Measurements from ENCODE around the gene SLC22A7. TPM values are rescaled to one million over a fixed set of nuclear protein-coding genes. Genes with fewer than 3 reads are reported as not detected.

Gene SLC22A7
- total RNA-seq, 2 donors from 2014 or later = not detected

GRCh38 chr6:43263314-43264178 lies 34.5 kb upstream of the SLC22A7 start:
- DNase-seq (ENCODE audit: low spot score) = peak; percentile 93
- intact Hi-C loops (cut with DNase I) = loop anchor here (2.0 to 10.0 kb wide), 3 partner anchors 71 to 244 kb away; no protein-coding TSS in a partner anchor

GRCh38 chr6:43264599-43265145 lies 33.4 kb upstream of the SLC22A7 start:
- DNase-seq (ENCODE audit: low spot score) = no peak
- intact Hi-C loops (cut with DNase I) = loop anchor here in 1 of 2 donors (5.0 to 10.0 kb wide), 2 partner anchors 70 to 243 kb away; no protein-coding TSS in a partner anchor

GRCh38 chr6:43265564-43265963 lies 32.5 kb upstream of the SLC22A7 start:
- no peak for DNase-seq (ENCODE audit: low spot score)
- intact Hi-C loops (cut with DNase I) = loop anchor here in 1 of 2 donors (10.0 kb wide), 1 partner anchor 69 kb away; no protein-coding TSS in a partner anchor

GRCh38 chr6:43267619-43268354 lies 30.3 kb upstream of the SLC22A7 start:
- no peak for DNase-seq (ENCODE audit: low spot score)
- intact Hi-C loops (cut with DNase I) = loop anchor here in 1 of 2 donors (10.0 kb wide), 1 partner anchor 67 kb away; no protein-coding TSS in a partner anchor

GRCh38 chr6:43268355-43268700 lies 29.7 kb upstream of the SLC22A7 start:
- intact Hi-C loops (cut with DNase I) = loop anchor here in 1 of 2 donors (10.0 kb wide), 1 partner anchor 66 kb away; no protein-coding TSS in a partner anchor

GRCh38 chr6:43268782-43269272 lies 29.2 kb upstream of the SLC22A7 start:
- DNase-seq (ENCODE audit: low spot score) = no peak
- intact Hi-C loops (cut with DNase I) = loop anchor here in 1 of 2 donors (10.0 kb wide), 1 partner anchor 66 kb away; no protein-coding TSS in a partner anchor

More at GRCh38 chr6:43268355-43268700, 29.7 kb upstream of the SLC22A7 start:
- DNase-seq (ENCODE audit: low spot score) = no peak

GRCh38 chr6:43269273-43270007 lies 28.6 kb upstream of the SLC22A7 start:
- no peak for DNase-seq (ENCODE audit: low spot score)
- intact Hi-C loops (cut with DNase I) = loop anchor here in 1 of 2 donors (10.0 kb wide), 1 partner anchor 65 kb away; no protein-coding TSS in a partner anchor

- intact Hi-C loops (cut with DNase I) = no loop called here
- no peak for DNase-seq (ENCODE audit: low spot score)
These were observed 26.8 kb upstream of the SLC22A7 start for GRCh38 chr6:43271103-43271815.

- no peak for DNase-seq (ENCODE audit: low spot score)
- intact Hi-C loops (cut with DNase I) = no loop called here
These were observed 26.1 kb upstream of the SLC22A7 start for GRCh38 chr6:43271944-43272343.

- intact Hi-C loops (cut with DNase I) = no loop called here
- DNase-seq (ENCODE audit: low spot score) = no peak
These were observed 24.4 kb upstream of the SLC22A7 start for GRCh38 chr6:43273707-43274106.

GRCh38 chr6:43274127-43274915 lies 23.7 kb upstream of the SLC22A7 start:
- intact Hi-C loops (cut with DNase I) = no loop called here
- no peak for DNase-seq (ENCODE audit: low spot score)

GRCh38 chr6:43274916-43275597 lies 23.0 kb upstream of the SLC22A7 start:
- intact Hi-C loops (cut with DNase I) = no loop called here
- no peak for DNase-seq (ENCODE audit: low spot score)

- DNase-seq (ENCODE audit: low spot score) = no peak
- intact Hi-C loops (cut with DNase I) = no loop called here
These were observed 22.1 kb upstream of the SLC22A7 start for GRCh38 chr6:43275801-43276576.

- intact Hi-C loops (cut with DNase I) = no loop called here
- no peak for DNase-seq (ENCODE audit: low spot score)
These were observed 21.3 kb upstream of the SLC22A7 start for GRCh38 chr6:43276577-43277305.

GRCh38 chr6:43277306-43277642 lies 20.8 kb upstream of the SLC22A7 start:
- intact Hi-C loops (cut with DNase I) = no loop called here
- no peak for DNase-seq (ENCODE audit: low spot score)
